ENCODE measurements around the gene IL18R1. TPM values are rescaled to one million over a fixed set of nuclear protein-coding genes. Genes with fewer than 3 reads are reported as not detected.
A peak's percentile ranks its signal among the peaks of the same experiment; 100 is the strongest.

The IL18R1 gene
- total RNA-seq, 6 donors from 2014 or later, result 9.4 to 46.9 (median 34.8) TPM

DNA sequence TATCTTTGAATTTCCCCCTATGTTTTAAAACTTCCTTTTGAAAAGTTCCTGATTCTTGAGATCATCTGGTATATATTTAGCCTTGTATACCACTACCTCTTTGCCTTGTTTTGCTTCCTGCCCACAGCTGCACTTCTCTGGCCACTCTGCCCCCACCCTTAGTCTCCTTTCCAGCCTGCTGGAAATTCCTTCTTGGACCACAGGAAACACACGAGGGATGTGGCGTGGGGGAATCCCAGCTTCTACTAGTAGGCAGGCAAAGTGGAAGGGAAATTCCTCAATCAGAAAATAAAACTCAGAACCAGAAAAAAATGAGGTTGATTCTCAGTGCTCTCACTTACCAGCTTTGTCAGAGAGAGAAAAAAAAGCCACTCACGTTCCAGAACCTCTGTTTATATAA is 80.7 kb downstream of the IL18R1 start:
- no peak overlapping the region for H3K4me3 ChIP-seq
- no peak for DNase-seq
- TF ChIP-seq EP300 (IDR thresholded peaks at IDR 0.05), result no peak
- no peak for TF ChIP-seq POLR2AphosphoS5 (IDR thresholded peaks at IDR 0.05)
- TF ChIP-seq POLR2A (IDR thresholded peaks at IDR 0.05), result no peak
- TF ChIP-seq, protein P1, sequence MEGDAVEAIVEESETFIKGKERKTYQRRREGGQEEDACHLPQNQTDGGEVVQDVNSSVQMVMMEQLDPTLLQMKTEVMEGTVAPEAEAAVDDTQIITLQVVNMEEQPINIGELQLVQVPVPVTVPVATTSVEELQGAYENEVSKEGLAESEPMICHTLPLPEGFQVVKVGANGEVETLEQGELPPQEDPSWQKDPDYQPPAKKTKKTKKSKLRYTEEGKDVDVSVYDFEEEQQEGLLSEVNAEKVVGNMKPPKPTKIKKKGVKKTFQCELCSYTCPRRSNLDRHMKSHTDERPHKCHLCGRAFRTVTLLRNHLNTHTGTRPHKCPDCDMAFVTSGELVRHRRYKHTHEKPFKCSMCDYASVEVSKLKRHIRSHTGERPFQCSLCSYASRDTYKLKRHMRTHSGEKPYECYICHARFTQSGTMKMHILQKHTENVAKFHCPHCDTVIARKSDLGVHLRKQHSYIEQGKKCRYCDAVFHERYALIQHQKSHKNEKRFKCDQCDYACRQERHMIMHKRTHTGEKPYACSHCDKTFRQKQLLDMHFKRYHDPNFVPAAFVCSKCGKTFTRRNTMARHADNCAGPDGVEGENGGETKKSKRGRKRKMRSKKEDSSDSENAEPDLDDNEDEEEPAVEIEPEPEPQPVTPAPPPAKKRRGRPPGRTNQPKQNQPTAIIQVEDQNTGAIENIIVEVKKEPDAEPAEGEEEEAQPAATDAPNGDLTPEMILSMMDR (IDR thresholded peaks at IDR 0.05), result no peak
- no peaks in the 10 kb centered on the region for H3K9me3 ChIP-seq
- no peak for ATAC-seq (ENCODE audit: low FRiP score in 2 of 2)
- H3K36me3 ChIP-seq, result no peaks in the 10 kb centered on the region
- H3K27me3 ChIP-seq, result no peaks in the 10 kb centered on the region
- H3K27ac ChIP-seq, result peak overlapping the region in 1 of 4 donors; percentile 64
- peaks cover 0 to 12% (median 7%) of the 10 kb centered on the region in 4 donors for H3K4me1 ChIP-seq
- 16 to 22% methylated on average over 3 of the region's 3 CpGs for WGBS, 2 donors

DNA sequence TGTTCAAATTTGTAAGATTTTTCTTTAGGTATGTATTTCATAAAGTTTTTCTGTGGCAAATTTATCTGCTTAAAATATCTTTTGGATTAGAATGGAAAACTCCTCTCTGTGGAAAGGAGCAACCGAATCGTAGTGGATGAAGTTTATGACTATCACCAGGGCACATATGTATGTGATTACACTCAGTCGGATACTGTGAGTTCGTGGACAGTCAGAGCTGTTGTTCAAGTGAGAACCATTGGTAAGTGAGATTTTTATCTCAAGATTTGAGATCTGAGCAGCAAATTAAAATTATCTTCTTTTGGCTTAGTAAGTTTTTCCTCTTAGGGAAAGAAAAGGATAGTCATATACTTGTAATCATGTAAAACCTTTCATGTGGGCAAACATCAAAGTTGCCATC is 81.5 kb downstream of the IL18R1 start:
- H3K4me1 ChIP-seq, result peaks cover 0 to 12% (median 7%) of the 10 kb centered on the region in 4 donors
- no peaks in the 10 kb centered on the region for H3K27me3 ChIP-seq
- H3K4me3 ChIP-seq, result no peak overlapping the region
- TF ChIP-seq, protein P1 (IDR thresholded peaks at IDR 0.05), result no peak
- TF ChIP-seq POLR2A (IDR thresholded peaks at IDR 0.05), result no peak
- no peak for TF ChIP-seq POLR2AphosphoS5 (IDR thresholded peaks at IDR 0.05)
- no peak for TF ChIP-seq EP300 (IDR thresholded peaks at IDR 0.05)
- WGBS, 2 donors, result 88 to 92% methylated on average over 4 of the region's 4 CpGs
- no peak for DNase-seq
- no peak for ATAC-seq (ENCODE audit: low FRiP score in 2 of 2)
- H3K27ac ChIP-seq, result peak overlapping the region in 1 of 4 donors; percentile 64
- no peaks in the 10 kb centered on the region for H3K36me3 ChIP-seq
- H3K9me3 ChIP-seq, result no peaks in the 10 kb centered on the region

DNA sequence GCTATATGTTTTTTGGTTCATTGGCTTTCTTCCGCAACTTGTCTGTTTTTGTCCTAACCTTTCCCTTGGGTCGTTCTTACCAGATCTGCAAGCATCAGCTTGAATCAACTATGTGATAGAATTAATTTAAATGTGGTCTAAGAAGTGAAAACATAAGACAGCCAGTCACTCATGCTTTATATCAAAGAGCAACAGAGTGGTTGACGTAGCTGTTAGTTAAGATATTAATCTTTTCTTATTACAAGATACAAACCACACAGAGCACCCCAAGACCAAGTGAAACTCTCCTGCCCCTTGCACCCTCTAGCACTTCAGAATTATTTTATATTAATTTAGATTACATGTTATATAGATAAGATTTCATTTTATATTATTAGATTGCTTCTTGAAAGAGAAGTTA is 82.5 kb downstream of the IL18R1 start:
- ATAC-seq (ENCODE audit: low FRiP score in 2 of 2) (no peak), DNase-seq (no peak)
- WGBS, 2 donors, result 81 to 91% methylated on average over 3 of the region's 3 CpGs
- Histone ChIP-seq H3K36me3 (no peaks in the 10 kb centered on the region), H3K4me3 (no peak overlapping the region), H3K4me1 (peaks cover 0 to 19% (median 12%) of the 10 kb centered on the region in 4 donors), H3K9me3 (no peaks in the 10 kb centered on the region), H3K27me3 (no peaks in the 10 kb centered on the region), H3K27ac (peak overlapping the region in 1 of 4 donors; percentile 52)
- TF ChIP-seq EP300 (IDR thresholded peaks at IDR 0.05), result no peak
- TF ChIP-seq, protein P1 (IDR thresholded peaks at IDR 0.05), result no peak
- no peak for TF ChIP-seq POLR2A (IDR thresholded peaks at IDR 0.05)
- no peak for TF ChIP-seq POLR2AphosphoS5 (IDR thresholded peaks at IDR 0.05)

- Histone ChIP-seq H3K4me1 (peaks cover 0 to 22% (median 15%) of the 10 kb centered on the region in 4 donors), H3K4me3 (no peak overlapping the region), H3K9me3 (no peaks in the 10 kb centered on the region), H3K27me3 (no peaks in the 10 kb centered on the region), H3K27ac (peak overlapping the region in 1 of 4 donors; percentile 52), H3K36me3 (no peaks in the 10 kb centered on the region)
- WGBS, 2 donors, result 87 to 94% methylated on average over 2 of the region's 2 CpGs
- ATAC-seq (ENCODE audit: low FRiP score in 2 of 2) (no peak), DNase-seq (no peak)
- TF ChIP-seq POLR2A (IDR thresholded peaks at IDR 0.05) (no peak), POLR2AphosphoS5 (IDR thresholded peaks at IDR 0.05) (no peak), EP300 (IDR thresholded peaks at IDR 0.05) (no peak)
- TF ChIP-seq, protein P1 (IDR thresholded peaks at IDR 0.05), result no peak
Observed at GRCh38 chr2:102438578-102438977, 83.0 kb downstream of the IL18R1 start.

DNA sequence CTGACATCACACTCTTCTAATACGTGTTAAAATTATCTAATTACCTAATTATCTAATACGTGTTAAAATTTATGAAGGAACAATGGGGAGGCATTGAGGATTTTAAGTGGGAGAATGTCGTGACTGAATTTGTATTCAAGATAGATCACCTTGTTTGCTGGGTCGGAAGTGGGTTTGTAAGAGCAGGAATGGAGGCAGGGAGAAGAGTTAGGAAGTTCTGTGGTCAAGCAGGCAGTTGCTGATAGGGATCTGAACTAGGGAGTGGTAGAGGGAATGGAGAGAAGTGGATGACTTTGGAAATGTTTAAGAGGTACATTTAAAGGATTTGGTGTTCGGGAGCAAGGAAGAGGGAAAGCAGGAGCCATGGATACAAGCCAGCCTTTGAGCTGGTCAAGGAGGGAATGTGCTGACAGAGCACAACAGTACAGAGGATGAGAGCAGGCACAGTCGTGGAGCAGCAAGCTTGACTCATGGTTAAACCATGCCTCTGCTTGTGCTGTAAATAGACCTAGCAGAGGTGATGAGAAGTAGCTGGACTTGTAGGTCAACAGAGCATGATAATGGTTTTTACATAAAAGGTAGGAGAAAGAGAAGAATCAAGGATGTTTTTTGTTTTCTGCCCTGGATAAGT is 83.6 kb downstream of the IL18R1 start:
- H3K27me3 ChIP-seq, result no peaks in the 10 kb centered on the region
- H3K4me3 ChIP-seq, result no peak overlapping the region
- TF ChIP-seq POLR2AphosphoS5 (IDR thresholded peaks at IDR 0.05) (no peak), EP300 (IDR thresholded peaks at IDR 0.05) (no peak)
- 64 to 66% methylated on average over 6 of the region's 6 CpGs for WGBS, 2 donors
- H3K9me3 ChIP-seq, result no peaks in the 10 kb centered on the region
- ATAC-seq (ENCODE audit: low FRiP score in 2 of 2) (peak in 1 of 2 donors; percentile 11), DNase-seq (no peak)
- no peaks in the 10 kb centered on the region for H3K36me3 ChIP-seq
- H3K27ac ChIP-seq, result peak overlapping the region in 1 of 4 donors; percentile 52
- H3K4me1 ChIP-seq, result peaks cover 0 to 22% (median 15%) of the 10 kb centered on the region in 4 donors
